Thoracic aorta (tissue), 2 donors: ENCODE results near the gene USP7. TPM values are rescaled to one million over a fixed set of nuclear protein-coding genes. Genes with fewer than 3 reads are reported as not detected.

Experiments
- ATAC-seq: fragments of 150-250 bp; one replicate; pipeline ENCODE4 v1.8.0; 2017; ENCODE audit warnings: low read depth; ENCODE audit not compliant: insufficient number of reproducible peaks, low FRiP score
- DNase-seq: peaks from one replicate; pipeline ENCODE4 v3.0.0-alpha.2; 2020; ENCODE audit warnings: low spot score
- H3K27ac ChIP-seq, 2 donors: fragments of 200-600 bp; sonication (generic); 1 replicate in 1 of 2; 2 replicates in 1 of 2; pipeline ENCODE4 v1.5.1; 2016; ENCODE audit warnings: mild to moderate bottlenecking in 2 of 2, moderate library complexity in 2 of 2
- H3K27me3 ChIP-seq: fragments of 200-600 bp; sonication (generic); replicated peaks from 2 replicates; pipeline ENCODE4 v1.6.0; 2016; ENCODE audit warnings: mild to moderate bottlenecking; ENCODE audit not compliant: insufficient read depth
- H3K36me3 ChIP-seq: fragments of 200-600 bp; sonication (generic); one replicate; pipeline ENCODE4 v1.5.1; 2016
- H3K4me1 ChIP-seq, 2 donors: fragments of 200-600 bp; sonication (generic); 1 replicate in 1 of 2; 2 replicates in 1 of 2; pipeline versions ENCODE4 v1.5.1 to v1.6.0; 2016; ENCODE audit warnings: low read depth in 2 of 2, mild to moderate bottlenecking in 1 of 2; ENCODE audit not compliant: control insufficient read depth in 1 of 2
- H3K4me3 ChIP-seq: fragments of 200-600 bp; sonication (generic); 2 replicates; pipeline ENCODE4 v1.5.1; 2016; ENCODE audit warnings: mild to moderate bottlenecking
- H3K9me3 ChIP-seq: fragments of 200-600 bp; sonication (generic); 2 replicates; pipeline ENCODE4 v1.5.1; 2016
- total RNA-seq, 2 donors: library from RNA; depleted of rRNA; stranded (reverse); fragments of >200 nt; gene quantifications; one replicate each; pipeline versions ENCODE4 v1.1.0 to v1.2.3, GENCODE V29; 2016
- TF ChIP-seq, protein P1 (sequence below): fragments of 200-600 bp; sonication (generic); IDR thresholded peaks from one replicate; pipeline ENCODE4 v1.5.1; 2019; ENCODE audit warnings: antibody characterized with exemption

The USP7 gene
- total RNA-seq, 2 donors from 2014 or later: 61.2 to 93.8 TPM

DNA sequence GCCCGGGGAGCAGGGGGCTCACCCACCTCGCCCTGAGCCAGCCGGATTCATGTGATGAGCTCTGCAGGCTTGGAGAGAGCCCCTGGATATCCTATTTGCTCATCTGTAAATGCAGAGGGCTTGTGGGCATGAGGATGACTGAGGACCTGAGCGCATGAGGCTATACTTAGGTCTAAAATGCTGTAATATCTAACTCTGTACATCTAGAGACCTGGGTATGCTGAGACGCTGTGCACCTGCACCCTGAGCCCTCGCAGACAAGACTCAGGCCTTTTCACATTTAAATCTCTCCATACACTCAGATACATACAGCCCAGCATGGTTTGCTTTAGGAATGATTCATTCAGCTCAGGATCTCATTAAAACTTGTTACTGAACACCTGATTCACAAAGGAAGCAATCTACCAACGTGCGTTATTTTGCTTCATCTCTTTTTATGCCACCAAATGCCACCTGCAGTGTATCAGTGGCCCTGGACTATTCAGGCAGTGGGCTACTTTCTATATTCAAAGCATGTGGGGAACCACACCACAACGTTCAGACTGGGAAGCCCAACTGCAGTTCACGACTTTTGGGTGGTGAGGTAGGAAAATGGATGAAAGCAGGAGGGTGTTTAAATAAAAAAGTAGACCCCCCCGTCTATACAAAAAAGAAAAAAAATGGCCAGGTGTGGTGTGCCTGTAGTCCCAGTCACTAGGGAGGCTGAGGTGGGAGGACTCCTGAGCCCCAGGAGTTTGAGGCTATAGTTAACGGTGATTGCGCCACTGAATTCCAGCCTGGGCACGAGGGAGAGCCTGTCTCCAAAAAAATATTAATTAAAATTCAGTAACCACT lies 12.0 kb downstream of the USP7 start:
- no peak for ATAC-seq

DNA sequence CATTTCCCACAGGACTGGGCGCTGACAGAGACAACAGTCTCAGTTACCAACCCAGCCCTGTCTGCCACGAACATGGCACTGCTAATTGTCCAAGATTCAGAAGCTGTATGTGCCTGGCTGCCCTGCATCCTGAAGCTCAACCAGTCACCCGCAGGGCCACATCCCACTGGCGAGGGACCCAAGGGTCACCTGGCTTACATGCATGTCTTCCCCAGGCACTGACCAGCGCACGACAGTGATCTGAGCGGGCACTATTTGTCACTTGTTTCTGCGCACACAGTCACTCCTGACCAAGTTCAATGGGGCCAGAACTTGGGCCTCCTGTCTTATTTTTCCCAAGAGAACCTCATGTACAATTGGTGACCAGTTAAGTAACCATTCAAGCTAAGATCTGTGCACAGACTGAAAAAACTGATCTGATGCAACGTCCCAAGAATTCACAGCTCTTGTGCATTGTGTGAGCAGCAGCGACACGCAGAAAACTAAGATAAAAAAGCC lies 13.1 kb downstream of the USP7 start:
- Histone ChIP-seq H3K27ac (no peak overlapping the region), H3K4me3 (peak overlapping the region; percentile 0), H3K4me1 (peaks cover 37 to 62% of the 10 kb centered on the region in 2 donors), H3K9me3 (no peaks in the 10 kb centered on the region), H3K36me3 (no peaks in the 10 kb centered on the region), H3K27me3 (no peaks in the 10 kb centered on the region)
- TF ChIP-seq, protein P1, sequence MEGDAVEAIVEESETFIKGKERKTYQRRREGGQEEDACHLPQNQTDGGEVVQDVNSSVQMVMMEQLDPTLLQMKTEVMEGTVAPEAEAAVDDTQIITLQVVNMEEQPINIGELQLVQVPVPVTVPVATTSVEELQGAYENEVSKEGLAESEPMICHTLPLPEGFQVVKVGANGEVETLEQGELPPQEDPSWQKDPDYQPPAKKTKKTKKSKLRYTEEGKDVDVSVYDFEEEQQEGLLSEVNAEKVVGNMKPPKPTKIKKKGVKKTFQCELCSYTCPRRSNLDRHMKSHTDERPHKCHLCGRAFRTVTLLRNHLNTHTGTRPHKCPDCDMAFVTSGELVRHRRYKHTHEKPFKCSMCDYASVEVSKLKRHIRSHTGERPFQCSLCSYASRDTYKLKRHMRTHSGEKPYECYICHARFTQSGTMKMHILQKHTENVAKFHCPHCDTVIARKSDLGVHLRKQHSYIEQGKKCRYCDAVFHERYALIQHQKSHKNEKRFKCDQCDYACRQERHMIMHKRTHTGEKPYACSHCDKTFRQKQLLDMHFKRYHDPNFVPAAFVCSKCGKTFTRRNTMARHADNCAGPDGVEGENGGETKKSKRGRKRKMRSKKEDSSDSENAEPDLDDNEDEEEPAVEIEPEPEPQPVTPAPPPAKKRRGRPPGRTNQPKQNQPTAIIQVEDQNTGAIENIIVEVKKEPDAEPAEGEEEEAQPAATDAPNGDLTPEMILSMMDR: no peak
- ATAC-seq (no peak), DNase-seq (no peak)

More for the DNA sequence above, 12.0 kb downstream of the USP7 start:
- peaks cover 47 to 62% of the 10 kb centered on the region in 2 donors for H3K4me1 ChIP-seq
- H3K27me3 ChIP-seq: no peaks in the 10 kb centered on the region
- H3K4me3 ChIP-seq: no peak overlapping the region
- TF ChIP-seq, protein P1: no peak
- H3K27ac ChIP-seq: no peak overlapping the region
- no peaks in the 10 kb centered on the region for H3K36me3 ChIP-seq
- DNase-seq: no peak
- no peaks in the 10 kb centered on the region for H3K9me3 ChIP-seq

DNA sequence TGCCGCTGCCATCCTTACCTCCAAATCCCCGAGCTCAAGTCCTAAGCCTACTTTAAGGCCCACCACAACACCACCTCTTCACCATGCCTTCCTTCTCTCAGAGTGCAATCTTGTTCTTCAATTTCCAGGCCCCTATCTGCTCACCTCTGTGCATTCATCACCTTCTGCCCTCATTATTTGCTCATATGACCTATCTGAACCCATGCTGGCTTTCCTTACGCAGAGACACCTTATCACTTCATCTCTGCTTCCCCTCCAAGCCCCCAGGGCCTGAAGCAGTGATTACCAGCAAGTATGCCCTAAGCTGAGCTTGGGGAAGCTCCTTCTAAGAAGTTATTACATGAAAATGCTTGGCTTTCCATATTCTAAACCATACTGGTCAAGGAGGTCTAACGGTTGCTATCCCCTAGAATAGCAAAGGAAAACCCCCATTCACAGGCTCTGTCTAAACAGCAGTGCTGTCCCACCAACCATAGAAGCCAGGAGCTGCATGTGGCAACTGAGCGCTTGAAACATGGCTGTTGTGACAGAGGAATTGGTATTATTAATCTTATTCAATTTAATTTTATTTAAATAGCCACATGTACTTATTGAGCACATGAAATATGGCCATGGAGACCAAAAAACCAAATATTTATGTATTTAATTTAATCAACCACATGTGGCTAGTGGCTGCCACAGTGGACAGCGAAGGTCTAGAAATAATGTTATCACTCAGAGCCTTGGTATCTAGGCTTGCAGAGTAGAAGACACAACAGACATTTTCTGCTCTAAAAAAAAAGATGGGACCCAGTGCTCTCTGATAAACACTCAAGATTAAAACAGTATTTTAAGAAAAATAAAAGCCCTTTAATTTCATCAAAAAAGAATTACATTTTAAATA lies 13.9 kb downstream of the USP7 start:
- Histone ChIP-seq H3K27me3 (no peaks in the 10 kb centered on the region), H3K4me1 (peaks cover 40 to 61% of the 10 kb centered on the region in 2 donors), H3K9me3 (no peaks in the 10 kb centered on the region), H3K27ac (no peak overlapping the region), H3K36me3 (no peaks in the 10 kb centered on the region), H3K4me3 (no peak overlapping the region)
- TF ChIP-seq, protein P1: no peak
- DNase-seq (no peak), ATAC-seq (no peak)

DNA sequence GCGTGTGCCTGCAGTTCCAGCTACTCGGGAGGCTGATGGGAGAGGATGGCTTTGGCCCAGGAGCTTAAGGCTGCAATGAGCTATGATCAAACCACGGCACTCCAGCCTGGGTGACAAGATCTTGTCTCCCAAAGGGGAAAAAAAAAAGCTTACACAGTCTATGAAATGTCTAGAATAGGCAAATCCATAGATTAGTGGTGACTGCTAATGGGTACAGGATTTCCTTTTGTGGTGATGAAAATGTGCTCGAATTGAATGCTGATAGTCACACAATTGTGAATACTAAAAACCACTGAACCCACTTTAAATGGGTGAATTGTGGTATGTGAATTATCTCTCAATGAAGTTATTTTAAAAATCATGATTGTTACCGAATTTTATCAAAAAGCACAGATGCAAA lies 14.9 kb downstream of the USP7 start:
- ATAC-seq: no peak
- H3K4me1 ChIP-seq: peaks cover 50 to 70% of the 10 kb centered on the region in 2 donors
- no peaks in the 10 kb centered on the region for H3K27me3 ChIP-seq
- no peak overlapping the region for H3K4me3 ChIP-seq
- H3K36me3 ChIP-seq: no peaks in the 10 kb centered on the region
- no peak overlapping the region for H3K27ac ChIP-seq
- DNase-seq: no peak
- H3K9me3 ChIP-seq: no peaks in the 10 kb centered on the region
- TF ChIP-seq, protein P1: no peak
